ENCODE measurements around the gene ADSL.

DNA sequence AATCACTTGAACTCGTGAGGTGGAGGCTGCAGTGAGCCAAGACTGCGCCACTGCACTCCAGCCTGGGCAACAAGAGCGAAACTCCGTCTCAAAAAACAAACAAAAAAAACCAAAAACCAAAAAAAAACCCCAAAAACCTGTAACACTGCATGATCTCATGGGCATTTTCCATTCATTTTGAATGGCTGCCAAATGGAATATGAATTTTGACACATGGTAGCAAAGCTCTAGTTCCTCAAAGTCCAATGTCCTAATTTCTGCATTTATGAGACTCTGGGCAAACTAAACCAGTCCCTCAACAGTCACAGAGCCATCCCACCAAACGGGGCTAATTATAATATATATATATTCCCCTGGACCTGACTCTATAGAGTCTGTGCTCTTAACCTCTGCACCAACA lies 85.9 kb downstream of the ADSL start:
- TF ChIP-seq EZH2 (IDR thresholded peaks at IDR 0.05) (no peak), SIN3A (IDR thresholded peaks at IDR 0.05; ENCODE audit: low read depth) (no peak)

Data from HCT116 (cell line).